CD4-positive, alpha-beta memory T cell (primary cell): Measurements from ENCODE around the gene ALK. TPM values are rescaled to one million over a fixed set of nuclear protein-coding genes. Genes with fewer than 3 reads are reported as not detected.

ENCODE experiments used
- CTCF ChIA-PET: fragments of 350-600 bp; sonication (Branson Sonifier 250); formaldehyde crosslinking; loops from one replicate; lab custom pipeline; 2021; ENCODE audit warnings: inconsistent platforms; ENCODE audit not compliant: partially characterized antibody; lab: Charles Lee
- POLR2A ChIA-PET: fragments of 350-600 bp; sonication (Branson Sonifier 250); formaldehyde crosslinking; loops from one replicate; lab custom pipeline; 2021; ENCODE audit not compliant: partially characterized antibody; lab: Charles Lee
- DNase-seq, 5 donors: peaks; one replicate each; pipeline versions ENCODE4 v3.0.0 to v3.0.0-alpha.2; 2020 to 2022; ENCODE audit warnings: mixed read lengths in 1 of 5
- H3K27ac ChIP-seq: one replicate; pipeline ENCODE4 v1.7.0; 2013; ENCODE audit warnings: low read depth, low read length
- H3K27me3 ChIP-seq: 2 replicates; pipeline ENCODE4 v1.7.0; 2013; ENCODE audit warnings: mild to moderate bottlenecking, low read length, moderate library complexity; ENCODE audit not compliant: insufficient read depth
- H3K36me3 ChIP-seq: 2 replicates; pipeline ENCODE4 v1.7.0; 2013; ENCODE audit warnings: mild to moderate bottlenecking, low read length, moderate library complexity; ENCODE audit not compliant: insufficient read depth
- H3K4me1 ChIP-seq: 2 replicates; pipeline ENCODE4 v1.7.0; 2013; ENCODE audit warnings: mild to moderate bottlenecking, low read length, moderate library complexity; ENCODE audit not compliant: insufficient read depth
- H3K4me3 ChIP-seq, 2 donors: one replicate each; pipeline ENCODE4 v1.7.0; 2013; ENCODE audit warnings: low read length in 2 of 2, mild to moderate bottlenecking in 1 of 2
- H3K9me3 ChIP-seq, 2 donors: one replicate each; pipeline ENCODE4 v1.7.0; 2013; ENCODE audit warnings: low read length in 2 of 2, control low read depth in 1 of 2; ENCODE audit not compliant: control insufficient read depth in 1 of 2
- H3K27ac Mint-ChIP-seq, 7 donors: one replicate each; pipeline ENCODE4 v1.8.0; 2020 to 2021; ENCODE audit warnings: mixed read lengths in 7 of 7, mild to moderate bottlenecking in 6 of 7, inconsistent platforms in 3 of 7, moderate library complexity in 3 of 7
- H3K27me3 Mint-ChIP-seq, 2 donors: one replicate each; pipeline ENCODE4 v1.8.0; 2020 to 2021; ENCODE audit warnings: mixed read lengths in 2 of 2
- H3K36me3 Mint-ChIP-seq, 2 donors: one replicate each; pipeline ENCODE4 v1.8.0; 2020 to 2021; ENCODE audit warnings: mixed read lengths in 2 of 2, inconsistent platforms in 1 of 2, mild to moderate bottlenecking in 1 of 2
- H3K4me1 Mint-ChIP-seq, 4 donors: one replicate each; pipeline ENCODE4 v1.8.0; 2020 to 2021; ENCODE audit warnings: mixed read lengths in 4 of 4, mild to moderate bottlenecking in 1 of 4
- H3K4me3 Mint-ChIP-seq, 8 donors: one replicate each; pipeline ENCODE4 v1.8.0; 2020 to 2021; ENCODE audit warnings: mixed read lengths in 8 of 8, mild to moderate bottlenecking in 7 of 8, moderate library complexity in 6 of 8, inconsistent platforms in 3 of 8
- H3K9me3 Mint-ChIP-seq, 8 donors: one replicate each; pipeline ENCODE4 v1.8.0; 2020 to 2021; ENCODE audit warnings: mixed read lengths in 8 of 8, mild to moderate bottlenecking in 5 of 8, inconsistent platforms in 3 of 8, moderate library complexity in 1 of 8
- intact Hi-C: fragments of 100-400 bp; cut with micrococcal nuclease; formaldehyde crosslinking; loops from one replicate; pipeline ENCODE4 v1.15.1; 2023
- polyA plus RNA-seq, 2 donors: library from polyadenylated mRNA; unstranded; fragments of 300-500 nt; fragmentation: Illumina TruSeq; gene quantifications; one replicate each; pipeline ENCODE4 v1.2.3, GENCODE V29; 2021
- total RNA-seq, 2 experiments: library from RNA; stranded (reverse); gene quantifications; one replicate each; pipeline ENCODE4 v1.2.3, GENCODE V29; 2021

Gene ALK
- total and polyA plus RNA-seq, 4 experiments from 2014 or later, result 0.07 TPM; not detected in 3

DNA sequence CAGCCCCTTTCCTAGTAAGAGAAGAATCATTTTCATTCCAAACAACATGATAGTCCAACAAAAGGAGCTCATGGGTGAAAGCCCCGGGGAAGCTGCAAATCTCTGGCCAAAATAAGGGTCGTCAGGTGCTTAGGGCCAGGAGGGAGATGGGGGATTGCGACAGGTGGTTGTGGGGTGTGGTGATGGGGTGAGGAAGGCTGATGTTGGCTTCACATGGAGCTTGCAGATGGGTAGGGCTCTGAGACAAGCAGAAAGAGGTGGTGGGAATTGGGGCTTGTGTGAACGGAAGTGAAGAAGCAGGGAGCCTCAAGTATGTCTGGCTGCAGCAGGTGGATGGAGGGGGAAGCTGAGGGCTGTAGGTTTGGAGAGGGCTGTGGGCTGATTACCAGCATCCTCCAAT is 680.0 kb downstream of the ALK start:
- no peaks in the 10 kb centered on the region for H3K36me3 ChIP-seq
- Mint-ChIP-seq H3K36me3 (no peaks in the 10 kb centered on the region), H3K4me3 (no peak overlapping the region), H3K27ac (no peak overlapping the region), H3K27me3 (peaks cover 12 to 21% of the 10 kb centered on the region in 2 donors), H3K4me1 (no peaks in the 10 kb centered on the region), H3K9me3 (no peaks in the 10 kb centered on the region)
- ChIA-PET CTCF (no interaction called here), POLR2A (no interaction called here)
- no peak overlapping the region for H3K4me3 ChIP-seq
- no peaks in the 10 kb centered on the region for H3K4me1 ChIP-seq
- H3K9me3 ChIP-seq, result no peaks in the 10 kb centered on the region
- H3K27ac ChIP-seq, result no peak overlapping the region
- intact Hi-C loops, result no loop called here
- H3K27me3 ChIP-seq, result no peaks in the 10 kb centered on the region
- no peak for DNase-seq

DNA sequence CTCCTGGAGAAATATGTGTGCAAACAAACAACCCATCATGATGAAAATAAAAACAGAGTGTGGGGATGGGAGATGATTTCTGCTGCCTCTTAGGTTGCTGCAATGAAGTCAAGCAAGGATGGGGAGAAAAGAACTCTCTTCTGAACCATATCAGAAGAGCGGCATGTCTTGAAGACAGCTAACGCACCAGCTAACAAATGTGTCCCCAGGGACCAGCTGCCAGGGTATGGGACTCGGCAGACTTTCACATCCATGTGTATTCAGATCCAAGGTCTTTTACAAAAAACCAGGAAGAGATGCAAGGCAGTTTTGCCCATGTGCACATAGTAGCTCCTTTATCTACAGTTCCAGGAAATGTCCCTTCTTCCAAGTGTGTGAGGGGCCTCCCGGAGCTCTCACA is 680.8 kb downstream of the ALK start:
- no peaks in the 10 kb centered on the region for H3K4me1 ChIP-seq
- no peak for DNase-seq
- H3K36me3 ChIP-seq, result no peaks in the 10 kb centered on the region
- H3K4me1 Mint-ChIP-seq, result no peaks in the 10 kb centered on the region
- CTCF ChIA-PET, result no interaction called here
- H3K27me3 ChIP-seq, result no peaks in the 10 kb centered on the region
- no peaks in the 10 kb centered on the region for H3K36me3 Mint-ChIP-seq
- no peak overlapping the region for H3K4me3 Mint-ChIP-seq
- POLR2A ChIA-PET, result no interaction called here
- no peak overlapping the region for H3K27ac Mint-ChIP-seq
- H3K9me3 ChIP-seq, result no peaks in the 10 kb centered on the region
- H3K4me3 ChIP-seq, result no peak overlapping the region
- no peaks in the 10 kb centered on the region for H3K9me3 Mint-ChIP-seq
- intact Hi-C loops, result no loop called here
- no peak overlapping the region for H3K27ac ChIP-seq
- H3K27me3 Mint-ChIP-seq, result peaks cover 12 to 21% of the 10 kb centered on the region in 2 donors

DNA sequence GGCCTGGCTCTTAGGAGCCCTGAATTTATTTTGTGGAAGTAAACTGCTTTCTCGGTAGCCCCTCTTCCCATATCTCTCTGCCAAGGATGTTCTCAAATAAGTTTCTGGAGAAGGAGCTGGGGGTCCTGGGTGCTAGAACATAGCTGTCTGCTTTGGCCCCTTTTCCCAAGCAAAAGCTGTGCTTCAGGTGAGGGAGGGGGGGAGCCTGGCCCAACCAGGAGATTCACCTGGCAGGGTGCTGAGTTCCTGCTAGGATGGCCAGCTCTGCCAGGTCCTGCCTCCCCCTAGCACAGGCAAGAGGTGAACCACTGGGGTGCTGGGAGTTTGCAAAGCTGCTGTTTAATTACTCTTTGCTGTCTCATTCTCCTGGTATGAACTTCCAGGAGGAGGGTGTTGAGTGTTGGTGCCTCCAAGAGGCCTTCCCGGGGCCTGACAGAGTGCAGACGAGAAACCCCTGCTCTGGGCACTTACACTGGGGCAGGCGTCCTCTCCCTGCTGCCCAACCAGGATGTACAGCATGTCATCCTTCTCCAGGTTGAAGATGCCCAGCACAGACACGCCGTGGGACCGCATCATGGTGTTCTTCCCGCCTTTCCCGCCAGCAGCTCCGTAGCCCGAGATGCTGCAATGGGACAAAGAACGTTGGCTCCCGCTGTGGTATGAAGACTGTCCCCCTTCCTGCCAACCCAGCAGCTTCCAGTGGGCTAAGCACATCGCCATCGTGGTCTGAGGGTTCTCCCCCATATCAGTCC is 682.0 kb downstream of the ALK start:
- POLR2A ChIA-PET, result no interaction called here
- no peaks in the 10 kb centered on the region for H3K4me1 ChIP-seq
- H3K27me3 ChIP-seq, result no peaks in the 10 kb centered on the region
- H3K4me3 Mint-ChIP-seq, result no peak overlapping the region
- H3K27ac Mint-ChIP-seq, result no peak overlapping the region
- H3K9me3 Mint-ChIP-seq, result no peaks in the 10 kb centered on the region
- DNase-seq, result no peak
- no peaks in the 10 kb centered on the region for H3K36me3 Mint-ChIP-seq
- intact Hi-C loops, result no loop called here
- H3K27me3 Mint-ChIP-seq, result peaks cover 12 to 25% of the 10 kb centered on the region in 2 donors
- H3K27ac ChIP-seq, result no peak overlapping the region
- H3K36me3 ChIP-seq, result no peaks in the 10 kb centered on the region
- CTCF ChIA-PET, result no interaction called here
- no peaks in the 10 kb centered on the region for H3K4me1 Mint-ChIP-seq
- H3K9me3 ChIP-seq, result no peaks in the 10 kb centered on the region
- no peak overlapping the region for H3K4me3 ChIP-seq

DNA sequence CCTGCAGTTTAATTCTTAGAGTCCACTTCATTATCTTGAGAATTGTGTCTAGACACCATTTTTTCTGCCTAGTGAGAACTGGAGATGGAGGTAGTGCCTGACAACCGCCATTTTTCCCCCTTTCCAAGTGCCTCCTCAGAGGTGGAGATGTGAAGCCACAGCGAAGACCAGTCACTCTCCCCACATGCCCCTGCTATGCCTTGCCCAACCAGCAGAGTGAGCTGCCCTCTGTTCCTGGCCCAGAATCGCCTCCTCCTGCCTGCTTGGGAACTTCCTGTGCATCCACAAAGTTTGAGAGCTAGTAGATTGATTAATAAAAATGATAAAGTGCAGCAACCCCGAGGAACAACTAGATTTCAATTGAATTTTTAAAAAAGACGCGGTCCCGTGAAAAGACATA is 682.9 kb downstream of the ALK start:
- Mint-ChIP-seq H3K27ac (no peak overlapping the region), H3K27me3 (peaks cover 14 to 25% of the 10 kb centered on the region in 2 donors), H3K4me1 (no peaks in the 10 kb centered on the region), H3K36me3 (no peaks in the 10 kb centered on the region), H3K4me3 (no peak overlapping the region), H3K9me3 (peaks cover 0 to 1% (median 0%) of the 10 kb centered on the region in 8 donors)
- Histone ChIP-seq H3K9me3 (no peaks in the 10 kb centered on the region), H3K4me1 (no peaks in the 10 kb centered on the region), H3K27ac (no peak overlapping the region), H3K36me3 (no peaks in the 10 kb centered on the region), H3K4me3 (no peak overlapping the region), H3K27me3 (no peaks in the 10 kb centered on the region)
- intact Hi-C loops, result no loop called here
- no peak for DNase-seq
- ChIA-PET POLR2A (no interaction called here), CTCF (no interaction called here)

DNA sequence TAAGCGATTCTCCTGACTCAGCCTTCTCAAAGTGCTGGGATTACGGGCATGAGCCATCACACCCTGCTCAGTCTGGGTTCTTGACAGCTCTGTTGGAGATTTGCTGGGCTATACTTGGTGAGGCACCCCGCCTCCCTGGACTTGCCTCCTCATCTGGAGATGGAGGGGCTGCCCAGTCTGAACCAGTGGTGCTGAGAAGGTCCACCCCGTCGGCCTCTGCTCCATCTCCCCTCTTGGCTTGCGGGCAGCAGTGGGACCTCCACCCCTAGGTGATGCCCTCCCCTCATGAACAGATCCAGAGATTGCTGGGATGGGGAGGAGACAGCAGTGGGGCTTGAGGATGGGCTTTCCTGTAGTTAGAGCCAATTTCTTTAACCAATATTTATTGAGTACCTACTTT is 685.3 kb downstream of the ALK start:
- no peak overlapping the region for H3K4me3 Mint-ChIP-seq
- Histone ChIP-seq H3K27me3 (no peaks in the 10 kb centered on the region), H3K27ac (no peak overlapping the region), H3K4me1 (no peaks in the 10 kb centered on the region), H3K36me3 (no peaks in the 10 kb centered on the region), H3K4me3 (no peak overlapping the region), H3K9me3 (no peaks in the 10 kb centered on the region)
- intact Hi-C loops, result no loop called here
- no peaks in the 10 kb centered on the region for H3K4me1 Mint-ChIP-seq
- no peak overlapping the region for H3K27ac Mint-ChIP-seq
- no peaks in the 10 kb centered on the region for H3K36me3 Mint-ChIP-seq
- peaks cover 12 to 20% of the 10 kb centered on the region in 2 donors for H3K27me3 Mint-ChIP-seq
- POLR2A ChIA-PET, result no interaction called here
- no peak for DNase-seq
- CTCF ChIA-PET, result no interaction called here
- peaks cover 0 to 1% (median 0%) of the 10 kb centered on the region in 8 donors for H3K9me3 Mint-ChIP-seq

DNA sequence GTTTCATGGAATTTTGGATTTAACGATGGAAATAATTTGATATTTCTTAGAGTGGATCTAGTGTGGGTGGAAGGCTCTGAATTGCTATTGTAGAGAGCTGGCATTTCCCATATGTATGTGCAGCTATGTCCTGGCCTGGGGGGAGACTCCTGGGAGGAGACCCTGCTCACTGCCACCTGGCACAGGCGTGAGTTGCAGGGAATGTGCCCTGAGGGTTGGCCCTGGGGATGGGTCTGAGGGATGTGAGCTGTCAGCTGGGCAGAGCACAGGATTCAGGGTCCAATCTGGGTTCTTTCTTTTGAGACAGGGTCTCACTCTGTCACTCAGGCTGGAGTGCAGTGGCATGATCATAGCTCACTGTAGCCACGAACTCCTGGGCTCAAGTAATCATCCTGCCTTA is 686.0 kb downstream of the ALK start:
- Histone ChIP-seq H3K27me3 (no peaks in the 10 kb centered on the region), H3K27ac (no peak overlapping the region), H3K36me3 (no peaks in the 10 kb centered on the region), H3K4me3 (no peak overlapping the region), H3K4me1 (no peaks in the 10 kb centered on the region), H3K9me3 (no peaks in the 10 kb centered on the region)
- ChIA-PET POLR2A (no interaction called here), CTCF (interaction anchor here (0.5 kb wide), 1 partner anchor 1351 kb away, joined by 3 read pairs; no protein-coding TSS in a partner anchor)
- peaks cover 14 to 17% of the 10 kb centered on the region in 2 donors for H3K27me3 Mint-ChIP-seq
- no peaks in the 10 kb centered on the region for H3K36me3 Mint-ChIP-seq
- no peaks in the 10 kb centered on the region for H3K4me1 Mint-ChIP-seq
- no peak overlapping the region for H3K4me3 Mint-ChIP-seq
- no peak for DNase-seq
- intact Hi-C loops, result no loop called here
- no peak overlapping the region for H3K27ac Mint-ChIP-seq
- H3K9me3 Mint-ChIP-seq, result peaks cover 0 to 1% (median 0%) of the 10 kb centered on the region in 8 donors

DNA sequence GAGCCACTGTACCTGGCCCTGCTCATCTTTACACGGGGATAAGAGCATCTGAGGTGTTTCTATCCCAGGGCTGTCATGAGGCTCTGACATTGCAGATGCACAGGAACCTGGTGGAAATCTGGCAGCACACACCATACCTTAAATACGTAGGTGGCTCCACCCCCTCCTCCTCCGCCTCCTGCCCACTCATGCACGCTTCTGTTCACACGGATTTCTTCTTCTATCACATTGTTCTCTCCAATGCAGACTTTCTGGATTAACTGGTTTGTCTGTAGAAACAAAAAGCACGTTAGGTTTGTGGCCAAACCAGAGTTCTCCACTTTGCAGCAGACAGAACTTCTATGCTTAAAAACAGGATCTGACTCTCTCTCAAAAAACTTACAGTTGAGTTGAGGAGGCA is 688.0 kb downstream of the ALK start:
- ChIA-PET POLR2A (no interaction called here), CTCF (no interaction called here)
- no peaks in the 10 kb centered on the region for H3K36me3 ChIP-seq
- H3K27me3 ChIP-seq, result no peaks in the 10 kb centered on the region
- Mint-ChIP-seq H3K9me3 (peaks cover 0 to 1% (median 0%) of the 10 kb centered on the region in 8 donors), H3K27me3 (peaks cover 11 to 13% of the 10 kb centered on the region in 2 donors), H3K27ac (no peak overlapping the region), H3K36me3 (no peaks in the 10 kb centered on the region), H3K4me1 (no peaks in the 10 kb centered on the region), H3K4me3 (no peak overlapping the region)
- H3K9me3 ChIP-seq, result no peaks in the 10 kb centered on the region
- no peak overlapping the region for H3K4me3 ChIP-seq
- H3K4me1 ChIP-seq, result no peaks in the 10 kb centered on the region
- H3K27ac ChIP-seq, result no peak overlapping the region
- intact Hi-C loops, result no loop called here
- DNase-seq, result no peak
